Erythroblast (primary cell): ENCODE data around the gene COL6A3.

Source experiments
- GATA1 ChIP-seq: IDR thresholded peaks from 2 replicates; pipeline ENCODE4 v1.6.1; 2011; ENCODE audit warnings: low read depth, mild to moderate bottlenecking, control low read depth, low read length, moderate library complexity
- POLR2A ChIP-seq: IDR thresholded peaks from 2 replicates; pipeline ENCODE4 v1.6.1; 2011; ENCODE audit warnings: mild to moderate bottlenecking, low read length

- TF ChIP-seq POLR2A (no peak), GATA1 (no peak)
These were observed 89.1 kb downstream of the COL6A3 start for GRCh38 chr2:237324837-237325236.
